Keratinocyte (primary cell): ENCODE data around the gene EYS. TPM values are rescaled to one million over a fixed set of nuclear protein-coding genes. Genes with fewer than 3 reads are reported as not detected.

Experiments used
- DNase-seq: peaks from one replicate; pipeline ENCODE4 v3.0.0-alpha.2; 2011; ENCODE audit warnings: low read depth, missing footprints, low spot score
- FAIRE-seq: peaks from 2 replicates; lab custom pipeline; 2011; peaks lifted over from hg19 to GRCh38; lab: Jason Lieb, UNC
- H2AFZ ChIP-seq: 2 replicates; pipeline ENCODE4 v1.6.0; 2012; ENCODE audit warnings: low read length, control low read depth, inconsistent platforms; ENCODE audit not compliant: control insufficient read depth
- H3K27ac ChIP-seq: 2 replicates; pipeline ENCODE4 v1.5.1; 2011; ENCODE audit warnings: low read length; ENCODE audit not compliant: control insufficient read depth, insufficient read depth
- H3K27me3 ChIP-seq: 3 replicates; pipeline ENCODE4 v1.6.0; 2011; ENCODE audit warnings: low read length; ENCODE audit not compliant: control insufficient read depth, insufficient read depth; ENCODE audit errors: extremely low read depth
- H3K36me3 ChIP-seq, 2 experiments: 2 replicates in 1 of 2; 3 replicates in 1 of 2; pipeline ENCODE4 v1.5.1; 2011; ENCODE audit warnings: low read length in 2 of 2, mild to moderate bottlenecking in 1 of 2; ENCODE audit not compliant: control insufficient read depth in 2 of 2, insufficient read depth in 2 of 2; ENCODE audit errors: extremely low read depth in 1 of 2
- H3K4me1 ChIP-seq: 3 replicates; pipeline ENCODE4 v1.5.1; 2011; ENCODE audit warnings: low read length; ENCODE audit not compliant: control insufficient read depth, insufficient read depth; ENCODE audit errors: extremely low read depth
- H3K4me2 ChIP-seq: 3 replicates; pipeline ENCODE4 v1.6.0; 2011; ENCODE audit warnings: low read depth, low read length; ENCODE audit not compliant: control insufficient read depth, insufficient read depth; ENCODE audit errors: extremely low read depth
- H3K4me3 ChIP-seq, 3 experiments: fragments of 200-600 bp in 1 of 3; sonication (generic) in 1 of 3; 2 replicates in 2 of 3; 3 replicates in 1 of 3; pipeline ENCODE4 v1.5.1; 2011 to 2016; ENCODE audit warnings: low read length in 3 of 3, mild to moderate bottlenecking in 3 of 3, control low read depth in 2 of 3, inconsistent platforms in 1 of 3, low read depth in 1 of 3, mixed read lengths in 1 of 3, mixed run types in 1 of 3, moderate library complexity in 1 of 3; ENCODE audit not compliant: control insufficient read depth in 2 of 3, insufficient read depth in 2 of 3; ENCODE audit errors: extremely low read depth in 1 of 3
- H3K79me2 ChIP-seq: 2 replicates; pipeline ENCODE4 v1.6.0; 2012; ENCODE audit warnings: low read length; ENCODE audit not compliant: control insufficient read depth, insufficient read depth
- H3K9ac ChIP-seq: 3 replicates; pipeline ENCODE4 v1.6.0; 2011; ENCODE audit warnings: low read length; ENCODE audit not compliant: control insufficient read depth, insufficient read depth; ENCODE audit errors: extremely low read depth
- H3K9me1 ChIP-seq: 3 replicates; pipeline ENCODE4 v1.6.0; 2011; ENCODE audit warnings: low read length; ENCODE audit not compliant: control insufficient read depth, insufficient read depth; ENCODE audit errors: extremely low read depth
- H3K9me3 ChIP-seq: 2 replicates; pipeline ENCODE4 v1.5.1; 2012; ENCODE audit warnings: low read depth, low read length; ENCODE audit not compliant: control insufficient read depth
- H4K20me1 ChIP-seq: 3 replicates; pipeline ENCODE4 v1.6.0; 2011; ENCODE audit warnings: low read length; ENCODE audit not compliant: control insufficient read depth, insufficient read depth; ENCODE audit errors: extremely low read depth
- CTCF ChIP-seq, 3 experiments: IDR thresholded peaks in 1 of 3; conservative IDR thresholded peaks in 1 of 3; optimal IDR thresholded peaks in 1 of 3; 2 replicates in 2 of 3; 3 replicates in 1 of 3; pipeline versions ENCODE3 to v1.5.1; 2011; ENCODE audit warnings: low read length in 3 of 3, mild to moderate bottlenecking in 3 of 3, moderate library complexity in 2 of 3, control low read depth in 1 of 3, inconsistent platforms in 1 of 3; ENCODE audit not compliant: insufficient read depth in 2 of 3; ENCODE audit errors: extremely low read depth in 1 of 3
- EZH2 ChIP-seq: IDR thresholded peaks from one replicate; pipeline ENCODE4 v1.6.1; 2012; ENCODE audit warnings: inconsistent platforms, mild to moderate bottlenecking, low read length, moderate library complexity
- dilution Hi-C: fragments of 300-500 bp; cut with MboI; formaldehyde crosslinking; loops from one replicate; pipeline ENCODE4 v1.7.0; 2020; ENCODE audit warnings: low sequenced_read_pairs; ENCODE audit not compliant: extremely low pct_ligation_motif_present
- polyA plus RNA-seq, 5 experiments: library from polyadenylated mRNA; depleted of rRNA in 3 of 5; stranded (reverse) in 3 of 5; stranded (forward) in 1 of 5; unstranded in 1 of 5; fragments of >200 nt; gene quantifications; 1 replicate in 1 of 5; 2 replicates in 3 of 5; 3 replicates in 1 of 5; pipeline versions ENCODE4 v1.2.1 to v1.2.3, GENCODE V29; 2011 to 2012; ENCODE audit warnings: missing spikeins in 2 of 5, low read depth in 1 of 5, low replicate concordance in 1 of 5

The EYS gene
- polyA plus RNA-seq, 1 donor (not counting 4 experiments of a cell fraction or from before 2014, with no cell fraction given): 0.34 TPM

DNA sequence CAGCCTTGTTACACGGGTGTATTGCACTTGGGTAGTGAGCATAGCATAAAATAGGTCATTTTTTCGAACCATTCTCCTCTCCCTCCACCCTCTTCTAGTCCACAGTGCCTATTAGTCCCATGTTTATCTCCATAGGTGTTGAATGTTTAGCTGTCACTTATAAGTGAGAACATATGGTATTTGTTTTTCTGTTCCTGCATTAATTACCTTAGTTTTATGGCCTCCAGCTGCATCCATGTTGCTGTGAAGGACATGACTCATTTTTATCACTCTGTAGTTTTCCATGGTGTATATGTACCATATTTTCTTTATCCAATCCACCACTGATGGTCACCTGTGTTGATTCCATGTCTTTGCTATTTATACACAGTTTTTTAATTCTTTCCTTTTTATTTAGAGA is 889.5 kb downstream of the EYS start:
- H3K27me3 ChIP-seq: no peaks in the 10 kb centered on the region
- H3K4me2 ChIP-seq: no peak overlapping the region
- no peak overlapping the region for H3K9ac ChIP-seq
- FAIRE-seq (no peak), DNase-seq (no peak)
- H2AFZ ChIP-seq: no peak overlapping the region
- H3K36me3 ChIP-seq: no peaks in the 10 kb centered on the region
- dilution Hi-C loops: no loop called here
- no peaks in the 10 kb centered on the region for H4K20me1 ChIP-seq
- no peak for TF ChIP-seq CTCF (optimal IDR thresholded peaks at IDR 0.05 in 1 of 3, IDR thresholded peaks at IDR 0.05 in 1 of 3, conservative IDR thresholded peaks at IDR 0.05 in 1 of 3; ENCODE audit: extremely low read depth in 1 of 3, insufficient read depth in 2 of 3, low read length in 3 of 3)
- TF ChIP-seq EZH2: no peak
- no peak overlapping the region for H3K4me3 ChIP-seq
- H3K79me2 ChIP-seq: no peaks in the 10 kb centered on the region
- H3K9me1 ChIP-seq: no peaks in the 10 kb centered on the region
- no peaks in the 10 kb centered on the region for H3K9me3 ChIP-seq
- no peaks in the 10 kb centered on the region for H3K4me1 ChIP-seq
- H3K27ac ChIP-seq: no peak overlapping the region

DNA sequence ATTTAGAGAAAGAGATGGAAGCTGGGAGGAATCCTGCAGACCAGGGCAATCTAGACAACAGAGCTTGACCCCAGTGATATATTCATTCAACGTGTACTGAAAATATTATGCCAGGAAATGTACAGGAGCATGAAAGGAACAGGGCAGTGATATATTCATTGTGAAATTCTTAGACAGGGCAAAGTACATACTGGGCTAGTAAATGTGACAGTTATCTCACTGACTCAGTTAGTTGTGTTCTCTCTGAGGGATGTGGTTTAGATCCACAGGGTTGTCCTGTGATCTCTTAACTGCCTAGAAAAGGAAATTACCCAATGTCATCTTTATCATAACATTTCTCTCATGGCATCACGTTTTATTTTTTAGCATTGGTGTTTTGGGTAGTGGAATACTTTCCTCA is 891.3 kb downstream of the EYS start:
- Histone ChIP-seq H3K79me2 (no peaks in the 10 kb centered on the region), H3K36me3 (no peaks in the 10 kb centered on the region), H3K4me1 (no peaks in the 10 kb centered on the region), H3K27ac (no peak overlapping the region), H4K20me1 (no peaks in the 10 kb centered on the region), H3K9ac (no peak overlapping the region), H2AFZ (no peak overlapping the region), H3K4me2 (no peak overlapping the region), H3K4me3 (no peak overlapping the region), H3K9me1 (no peaks in the 10 kb centered on the region), H3K27me3 (no peaks in the 10 kb centered on the region), H3K9me3 (no peaks in the 10 kb centered on the region)
- FAIRE-seq (no peak), DNase-seq (no peak)
- dilution Hi-C loops: no loop called here
- TF ChIP-seq CTCF (optimal IDR thresholded peaks at IDR 0.05 in 1 of 3, IDR thresholded peaks at IDR 0.05 in 1 of 3, conservative IDR thresholded peaks at IDR 0.05 in 1 of 3; ENCODE audit: extremely low read depth in 1 of 3, insufficient read depth in 2 of 3, low read length in 3 of 3): no peak
- no peak for TF ChIP-seq EZH2
